Measurements from ENCODE around the gene ATF2. TPM values are rescaled to one million over a fixed set of nuclear protein-coding genes. Genes with fewer than 3 reads are reported as not detected.
A peak's percentile ranks its signal among the peaks of the same experiment; 100 is the strongest.

The ATF2 gene
- total and polyA plus RNA-seq, 4 experiments from 2014 or later: 26.2 to 67.4 (median 53.1) TPM

- peaks cover 12 to 24% (median 16%) of the 10 kb centered on the region in 4 donors for H3K4me1 Mint-ChIP-seq
- intact Hi-C loops (cut with micrococcal nuclease): no loop called here
- DNase-seq: no peak
- H3K27ac Mint-ChIP-seq: no peak overlapping the region
- ChIA-PET CTCF (ENCODE audit: partially characterized antibody) (no interaction called here), POLR2A (ENCODE audit: partially characterized antibody) (interaction anchor here (6.2 kb wide), 1 partner anchor 8 kb away, joined by 48 read pairs; the partner anchor contains the start of gene ATF2)
- no peak overlapping the region for H3K27ac ChIP-seq (ENCODE audit: low read depth, low read length)
- H3K9me3 ChIP-seq (ENCODE audit: control insufficient read depth in 1 of 2, low read length in 2 of 2): no peaks in the 10 kb centered on the region
- H3K27me3 Mint-ChIP-seq: no peaks in the 10 kb centered on the region
- no peak overlapping the region for H3K4me3 ChIP-seq (ENCODE audit: low read length in 2 of 2)
- no peak overlapping the region for H3K4me3 Mint-ChIP-seq
- H3K36me3 Mint-ChIP-seq: peaks cover 42 to 56% of the 10 kb centered on the region in 2 donors
- H3K9me3 Mint-ChIP-seq: peaks cover 0 to 1% (median 0%) of the 10 kb centered on the region in 8 donors
- no peaks in the 10 kb centered on the region for H3K27me3 ChIP-seq (ENCODE audit: insufficient read depth, low read length)
- peaks cover 33% of the 10 kb centered on the region for H3K36me3 ChIP-seq (ENCODE audit: insufficient read depth, low read length)
- H3K4me1 ChIP-seq (ENCODE audit: insufficient read depth, low read length): peaks cover 19% of the 10 kb centered on the region
These were observed 8.6 kb upstream of the ATF2 start for GRCh38 chr2:175176624-175177023.

DNA sequence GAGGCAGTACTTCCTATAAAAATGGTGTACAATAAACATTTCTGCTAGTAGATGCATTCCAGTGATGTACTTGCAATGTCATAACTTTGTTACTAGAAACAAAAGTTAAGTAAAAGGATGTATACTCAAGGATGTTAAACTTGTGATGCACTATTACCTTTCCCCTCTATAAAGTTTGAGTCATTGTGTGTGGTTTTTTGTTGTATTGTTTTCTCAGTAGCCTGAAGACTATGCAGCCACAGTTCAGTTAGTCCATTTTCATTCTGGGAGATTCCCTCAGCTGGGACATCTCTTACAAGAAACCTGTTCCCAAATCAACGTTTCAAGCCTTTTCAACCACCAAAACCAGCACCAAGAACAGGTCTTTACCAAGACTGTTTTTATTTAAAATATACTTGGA lies 7.9 kb upstream of the ATF2 start:
- Mint-ChIP-seq H3K9me3 (no peaks in the 10 kb centered on the region), H3K27me3 (no peaks in the 10 kb centered on the region), H3K4me3 (no peak overlapping the region), H3K4me1 (peaks cover 12 to 25% (median 15%) of the 10 kb centered on the region in 4 donors), H3K36me3 (peaks cover 39 to 53% of the 10 kb centered on the region in 2 donors), H3K27ac (no peak overlapping the region)
- Histone ChIP-seq H3K27me3 (ENCODE audit: insufficient read depth, low read length) (no peaks in the 10 kb centered on the region), H3K36me3 (ENCODE audit: insufficient read depth, low read length) (peaks cover 33% of the 10 kb centered on the region), H3K27ac (ENCODE audit: low read depth, low read length) (no peak overlapping the region), H3K4me1 (ENCODE audit: insufficient read depth, low read length) (peaks cover 22% of the 10 kb centered on the region), H3K9me3 (ENCODE audit: control insufficient read depth in 1 of 2, low read length in 2 of 2) (no peaks in the 10 kb centered on the region), H3K4me3 (ENCODE audit: low read length in 2 of 2) (no peak overlapping the region)
- DNase-seq: no peak
- ChIA-PET POLR2A (ENCODE audit: partially characterized antibody) (no interaction called here), CTCF (ENCODE audit: partially characterized antibody) (no interaction called here)
- intact Hi-C loops (cut with micrococcal nuclease): no loop called here

DNA sequence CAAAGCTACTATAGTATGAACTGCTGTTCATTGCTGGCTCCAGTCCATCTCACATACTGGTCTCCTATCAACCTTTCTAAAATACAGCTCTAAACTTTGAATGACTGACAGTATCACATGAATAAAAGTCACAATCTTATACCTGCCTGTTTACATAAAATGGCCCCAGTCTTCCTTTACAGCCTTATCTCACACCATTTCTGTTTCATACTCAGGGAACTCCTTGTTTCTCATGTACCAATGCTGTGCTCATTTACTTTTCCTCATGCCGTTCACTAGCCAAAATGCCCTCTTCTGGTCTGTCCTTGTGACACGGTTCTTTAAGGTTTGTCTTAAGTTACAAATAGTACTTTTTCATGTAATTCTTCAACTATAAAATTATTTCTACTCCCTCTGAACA lies 7.3 kb upstream of the ATF2 start:
- peaks cover 36 to 48% of the 10 kb centered on the region in 2 donors for H3K36me3 Mint-ChIP-seq
- ChIA-PET CTCF (ENCODE audit: partially characterized antibody) (no interaction called here), POLR2A (ENCODE audit: partially characterized antibody) (no interaction called here)
- Histone ChIP-seq H3K9me3 (ENCODE audit: control insufficient read depth in 1 of 2, low read length in 2 of 2) (no peaks in the 10 kb centered on the region), H3K4me3 (ENCODE audit: low read length in 2 of 2) (no peak overlapping the region), H3K27me3 (ENCODE audit: insufficient read depth, low read length) (no peaks in the 10 kb centered on the region), H3K27ac (ENCODE audit: low read depth, low read length) (no peak overlapping the region), H3K4me1 (ENCODE audit: insufficient read depth, low read length) (peaks cover 19% of the 10 kb centered on the region), H3K36me3 (ENCODE audit: insufficient read depth, low read length) (peaks cover 33% of the 10 kb centered on the region)
- intact Hi-C loops (cut with micrococcal nuclease): no loop called here
- DNase-seq: no peak
- peak overlapping the region in 3 of 7 donors; percentile 3 to 20 (median 6) for H3K27ac Mint-ChIP-seq
- peaks cover 12 to 25% (median 15%) of the 10 kb centered on the region in 4 donors for H3K4me1 Mint-ChIP-seq
- H3K9me3 Mint-ChIP-seq: no peaks in the 10 kb centered on the region
- no peak overlapping the region for H3K4me3 Mint-ChIP-seq
- H3K27me3 Mint-ChIP-seq: no peaks in the 10 kb centered on the region

GRCh38 chr2:175170659-175171304 lies 2.8 kb upstream of the ATF2 start:
- no peak overlapping the region for H3K4me3 ChIP-seq (ENCODE audit: low read length in 2 of 2)
- Mint-ChIP-seq H3K4me3 (peak overlapping the region in 1 of 8 donors; percentile 33), H3K9me3 (no peaks in the 10 kb centered on the region), H3K27ac (peak overlapping the region in 3 of 7 donors; percentile 18 to 87 (median 25)), H3K27me3 (no peaks in the 10 kb centered on the region), H3K4me1 (peaks cover 23 to 56% (median 40%) of the 10 kb centered on the region in 4 donors), H3K36me3 (peaks cover 10 to 33% of the 10 kb centered on the region in 2 donors)
- H3K9me3 ChIP-seq (ENCODE audit: control insufficient read depth in 1 of 2, low read length in 2 of 2): no peaks in the 10 kb centered on the region
- ChIA-PET CTCF (ENCODE audit: partially characterized antibody) (interaction anchor here (1.3 kb wide), 1 partner anchor 12 kb away, joined by 3 read pairs; no protein-coding TSS in a partner anchor), POLR2A (ENCODE audit: partially characterized antibody) (no interaction called here)
- no peaks in the 10 kb centered on the region for H3K27me3 ChIP-seq (ENCODE audit: insufficient read depth, low read length)
- no peak for DNase-seq
- H3K27ac ChIP-seq (ENCODE audit: low read depth, low read length): no peak overlapping the region
- intact Hi-C loops (cut with micrococcal nuclease): no loop called here
- H3K4me1 ChIP-seq (ENCODE audit: insufficient read depth, low read length): peaks cover 33% of the 10 kb centered on the region
- peaks cover 3% of the 10 kb centered on the region for H3K36me3 ChIP-seq (ENCODE audit: insufficient read depth, low read length)

DNA sequence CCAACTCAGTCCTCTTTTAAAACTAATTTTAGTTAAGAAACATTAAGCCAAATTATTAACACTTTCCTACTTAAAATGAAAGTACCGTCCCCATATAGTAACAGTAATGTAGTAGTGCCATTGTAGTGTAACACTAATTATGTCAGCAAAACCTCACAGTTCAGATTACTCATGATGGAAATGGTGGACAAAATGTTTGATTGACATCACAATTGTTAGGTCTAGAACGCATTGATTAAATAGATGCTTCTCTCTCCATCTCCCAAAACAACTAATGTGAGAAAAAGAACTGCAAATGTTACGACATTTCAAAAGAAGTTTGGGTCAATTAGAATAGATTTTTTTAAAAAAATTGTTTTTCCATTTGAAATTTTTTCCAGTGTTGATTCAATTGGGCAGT lies 1.2 kb upstream of the ATF2 start:
- CTCF ChIA-PET (ENCODE audit: partially characterized antibody): interaction anchor here (1.3 kb wide), 1 partner anchor 57 kb away, joined by 3 read pairs; no protein-coding TSS in a partner anchor
- no peaks in the 10 kb centered on the region for H3K9me3 ChIP-seq (ENCODE audit: control insufficient read depth in 1 of 2, low read length in 2 of 2)
- H3K4me1 Mint-ChIP-seq: peaks cover 25 to 67% (median 43%) of the 10 kb centered on the region in 4 donors
- intact Hi-C loops (cut with micrococcal nuclease): loop anchor here (2.0 to 10.0 kb wide), 6 partner anchors 42 to 1204 kb away; partner anchors contain the start of genes LNPK, OLA1 and SP3
- no peak overlapping the region for H3K4me3 ChIP-seq (ENCODE audit: low read length in 2 of 2)
- POLR2A ChIA-PET (ENCODE audit: partially characterized antibody): interaction anchor here (0.8 to 1.5 kb wide), 3 partner anchors 11 to 679 kb away, joined by 3 to 48 read pairs (median 4); partner anchors contain the start of gene ATP5MC3
- peak overlapping the region in 6 of 7 donors; percentile 48 to 100 (median 92) for H3K27ac Mint-ChIP-seq
- no peaks in the 10 kb centered on the region for H3K36me3 ChIP-seq (ENCODE audit: insufficient read depth, low read length)
- H3K4me1 ChIP-seq (ENCODE audit: insufficient read depth, low read length): peaks cover 42% of the 10 kb centered on the region
- H3K27ac ChIP-seq (ENCODE audit: low read depth, low read length): peak overlapping the region; percentile 90
- H3K27me3 ChIP-seq (ENCODE audit: insufficient read depth, low read length): no peaks in the 10 kb centered on the region
- no peak for DNase-seq
- no peaks in the 10 kb centered on the region for H3K27me3 Mint-ChIP-seq
- H3K9me3 Mint-ChIP-seq: peaks cover 0 to under 1% (median 0%) of the 10 kb centered on the region in 8 donors
- peak overlapping the region in 7 of 8 donors; percentile 31 to 100 (median 100) for H3K4me3 Mint-ChIP-seq
- peaks cover 4 to 25% of the 10 kb centered on the region in 2 donors for H3K36me3 Mint-ChIP-seq

DNA sequence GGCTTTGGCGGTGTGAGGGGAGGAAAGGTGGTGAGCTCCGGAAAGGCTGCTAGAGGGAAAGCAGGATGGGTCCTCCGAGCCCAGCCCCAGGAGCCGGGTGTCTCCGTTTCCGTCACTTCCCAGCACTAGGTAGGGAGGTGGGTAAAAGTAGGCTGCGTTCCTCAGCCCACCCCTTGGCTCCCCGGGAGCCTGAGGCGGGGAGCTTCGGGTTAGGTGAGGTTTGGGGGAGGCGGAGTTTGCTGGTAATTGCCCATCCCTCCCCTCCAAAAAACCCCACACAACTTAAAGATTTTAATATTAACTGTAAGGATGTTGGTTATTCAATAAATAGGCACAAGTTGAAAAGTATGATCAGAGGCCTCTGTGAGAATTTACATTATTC lies 552 bp upstream of the ATF2 start:
- H3K9me3 ChIP-seq (ENCODE audit: control insufficient read depth in 1 of 2, low read length in 2 of 2): no peaks in the 10 kb centered on the region
- peak overlapping the region; percentile 87 to 100 (median 99) for H3K27ac Mint-ChIP-seq
- peaks cover 0 to 2% (median 0%) of the 10 kb centered on the region in 8 donors for H3K9me3 Mint-ChIP-seq
- peak overlapping the region; percentile 94 to 100 (median 100) for H3K4me3 Mint-ChIP-seq
- intact Hi-C loops (cut with micrococcal nuclease): loop anchor here (1.0 to 10.0 kb wide), 9 partner anchors 13 to 1204 kb away; partner anchors contain the start of genes ATP5MC3, GPR155, LNPK and OLA1
- H3K27me3 Mint-ChIP-seq: no peaks in the 10 kb centered on the region
- peaks cover 4 to 20% of the 10 kb centered on the region in 2 donors for H3K36me3 Mint-ChIP-seq
- peak overlapping the region; percentile 11 to 98 for H3K4me3 ChIP-seq (ENCODE audit: low read length in 2 of 2)
- H3K4me1 ChIP-seq (ENCODE audit: insufficient read depth, low read length): peaks cover 42% of the 10 kb centered on the region
- H3K27ac ChIP-seq (ENCODE audit: low read depth, low read length): peak overlapping the region; percentile 90
- POLR2A ChIA-PET (ENCODE audit: partially characterized antibody): interaction anchor here (0.5 to 1.5 kb wide), 5 partner anchors 11 to 834 kb away, joined by 3 to 48 read pairs (median 4); partner anchors contain the start of genes ATP5MC3, GPR155 and LNPK
- H3K36me3 ChIP-seq (ENCODE audit: insufficient read depth, low read length): no peaks in the 10 kb centered on the region
- no peaks in the 10 kb centered on the region for H3K27me3 ChIP-seq (ENCODE audit: insufficient read depth, low read length)
- peaks cover 28 to 69% (median 44%) of the 10 kb centered on the region in 4 donors for H3K4me1 Mint-ChIP-seq
- CTCF ChIA-PET (ENCODE audit: partially characterized antibody): interaction anchor here (1.0 to 1.3 kb wide), 4 partner anchors 13 to 249 kb away, joined by 3 to 11 read pairs (median 3); partner anchors contain the start of gene ATP5MC3
- no peak for DNase-seq
